Hematopoietic multipotent progenitor cell (in vitro differentiated cells): ENCODE data around the gene SPHK2. TPM values are rescaled to one million over a fixed set of nuclear protein-coding genes. Genes with fewer than 3 reads are reported as not detected.
A peak's percentile ranks its signal among the peaks of the same experiment; 100 is the strongest.
"Not testable (repeated sequence)": the region's sequence is repeated elsewhere in the genome, so short reads cannot be mapped to it uniquely, and the experiment has no call there.

Experiments used
- DNase-seq, 3 donors: peaks; one replicate each; pipeline ENCODE4 v3.0.0-alpha.2; 2011 to 2015; ENCODE audit warnings: low read depth in 2 of 3, low spot score in 2 of 3
- total RNA-seq: library from RNA; depleted of rRNA; stranded (reverse); fragments of >200 nt; gene quantifications from one replicate; pipeline ENCODE4 v1.2.3, GENCODE V29; 2012

Gene SPHK2
- total RNA-seq, 1 donor = 10.0 TPM

DNA sequence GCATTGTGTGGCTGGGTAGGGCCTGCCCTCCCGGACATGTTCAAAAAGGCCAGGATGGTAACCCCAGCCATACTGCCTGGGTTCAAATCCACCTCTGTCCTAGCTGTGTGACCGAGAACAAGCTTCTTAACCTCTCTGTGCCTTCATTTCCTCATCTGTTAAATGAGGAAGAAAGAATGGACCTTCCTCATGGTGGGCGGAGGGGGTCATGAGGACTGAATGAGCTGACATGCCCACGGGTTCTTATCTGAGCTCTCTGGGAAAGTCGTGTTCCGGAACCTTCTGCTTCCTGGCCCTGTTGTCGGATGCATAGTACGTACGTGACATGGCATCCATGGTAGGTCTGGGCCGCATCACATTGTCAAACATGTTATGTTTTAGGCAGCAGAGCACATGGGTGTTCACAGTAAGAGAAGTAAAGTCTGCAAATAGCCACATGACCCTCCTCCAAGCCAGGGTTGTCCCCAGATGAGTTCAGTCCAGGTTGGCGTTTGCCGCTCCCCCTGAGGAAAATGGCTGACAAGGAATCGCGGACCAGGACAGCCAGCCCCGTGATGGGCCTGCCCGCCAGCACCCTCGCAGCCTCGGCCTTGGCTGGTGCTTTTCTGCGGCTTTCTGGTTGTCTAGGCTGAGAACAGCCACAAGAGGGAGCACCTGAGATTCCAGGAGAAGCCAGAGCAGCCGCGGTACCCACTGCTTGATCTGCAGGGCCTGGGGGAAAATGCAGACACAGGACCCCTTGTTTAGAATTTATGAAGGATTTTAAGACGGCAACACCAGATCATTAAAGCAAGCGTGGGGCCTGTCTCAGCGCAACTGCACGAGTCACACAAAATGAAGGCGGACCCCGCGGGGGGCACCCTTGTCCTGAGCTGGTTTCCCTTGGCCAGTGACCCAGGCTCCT lies 55.9 kb downstream of the SPHK2 start:
- peak; percentile 50 to 88 (median 73) for DNase-seq

DNA sequence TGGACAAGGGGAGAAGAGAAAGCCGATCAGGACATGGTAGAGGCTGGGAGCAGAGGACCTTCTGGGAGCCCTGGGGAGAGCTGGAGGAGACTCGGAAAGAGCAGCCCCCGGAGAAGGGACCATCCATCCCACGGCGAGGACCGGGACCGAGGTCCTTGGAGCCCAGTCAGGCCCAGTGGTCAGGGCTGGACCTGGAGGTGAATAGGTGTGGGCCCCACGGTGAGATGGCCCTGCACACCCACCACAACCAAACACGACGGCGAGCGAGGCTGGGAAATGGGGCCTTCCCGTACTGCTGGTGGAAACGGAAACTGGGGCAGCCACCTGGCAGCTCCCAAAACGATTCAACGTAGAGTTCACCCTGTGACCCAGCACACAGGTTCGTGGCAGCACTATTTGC lies 57.2 kb downstream of the SPHK2 start:
- DNase-seq = no peak

DNA sequence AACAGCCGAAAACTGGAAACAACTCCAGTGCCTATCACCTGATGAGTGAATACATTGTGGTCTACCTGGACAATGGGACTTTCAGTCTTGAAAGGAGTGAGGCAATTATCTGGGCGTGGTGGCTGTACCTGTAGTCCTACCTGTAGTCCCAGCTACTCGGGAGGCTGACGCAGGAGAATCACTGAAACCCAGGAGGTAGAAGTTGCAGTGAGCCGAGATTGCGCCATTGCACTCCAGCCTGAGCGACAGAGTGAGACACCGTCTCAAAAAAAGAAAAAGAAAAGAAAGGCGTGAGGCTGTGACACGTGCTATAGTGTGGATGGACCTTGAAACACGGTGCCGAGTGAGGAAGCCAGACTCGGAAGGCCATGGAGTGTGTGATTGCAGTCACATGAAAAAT lies 57.6 kb downstream of the SPHK2 start:
- no peak for DNase-seq

DNA sequence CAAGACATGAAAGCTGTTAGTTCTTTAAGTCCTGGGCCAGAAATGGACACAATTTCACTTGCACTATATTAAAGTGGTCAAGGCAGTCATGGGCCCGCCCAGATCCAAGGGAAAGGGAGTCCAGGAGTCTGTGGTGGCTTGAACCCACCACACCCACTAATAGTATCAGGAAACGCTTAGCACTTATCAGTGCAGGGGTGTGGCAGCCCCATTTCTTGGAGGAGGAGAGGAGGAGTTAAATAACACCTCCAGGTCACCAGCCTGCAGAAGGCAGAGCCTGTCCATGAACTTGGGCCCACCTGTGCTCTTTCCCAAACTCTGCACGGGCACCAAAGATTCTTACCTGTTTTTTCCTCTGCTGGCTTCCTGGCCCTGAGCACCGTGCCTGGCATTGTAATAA lies 58.9 kb downstream of the SPHK2 start:
- DNase-seq = no peak

DNA sequence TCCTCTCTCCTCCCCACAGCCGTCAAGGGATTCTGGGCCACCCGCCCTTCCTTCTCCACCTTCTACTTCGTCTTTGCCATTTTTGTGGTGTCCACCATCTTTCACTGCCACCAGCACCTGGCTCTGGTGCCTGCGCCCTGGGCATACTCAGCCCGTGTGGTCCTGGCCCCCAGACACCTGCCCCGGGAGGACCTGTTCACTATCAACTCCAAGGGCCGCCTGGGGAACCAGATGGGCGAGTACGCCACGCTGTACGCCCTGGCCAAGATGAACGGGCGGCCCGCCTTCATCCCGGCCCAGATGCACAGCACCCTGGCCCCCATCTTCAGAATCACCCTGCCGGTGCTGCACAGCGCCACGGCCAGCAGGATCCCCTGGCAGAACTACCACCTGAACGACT lies 60.7 kb downstream of the SPHK2 start:
- DNase-seq = not testable (repeated sequence)

Other genes starting within 250 kb of the SPHK2 start
- gene KDELR1, start 228.0 kb upstream of the SPHK2 start, total RNA-seq = 75.9 TPM
- gene GRIN2D, start 225.8 kb upstream of the SPHK2 start, total RNA-seq = 0.54 TPM
- 41.2 TPM for gene GRWD1, start 173.5 kb upstream of the SPHK2 start, total RNA-seq
- 1.6 TPM for gene KCNJ14, start 163.9 kb upstream of the SPHK2 start, total RNA-seq
- gene CYTH2, start 150.1 kb upstream of the SPHK2 start, total RNA-seq = 62.7 TPM
- 0.54 TPM for gene LMTK3, start 107.7 kb upstream of the SPHK2 start, total RNA-seq
- gene SULT2B1, start 67.3 kb upstream of the SPHK2 start, total RNA-seq = not detected
- not detected for gene SPACA4, start 12.8 kb upstream of the SPHK2 start, total RNA-seq
- gene FAM83E, start 4.4 kb upstream of the SPHK2 start, total RNA-seq = 3.2 TPM
- gene RPL18, start 328 bp upstream of the SPHK2 start, total RNA-seq = 4,879 TPM
- 9.4 TPM for gene DBP, start 17.9 kb downstream of the SPHK2 start, total RNA-seq
- gene CA11, start 26.7 kb downstream of the SPHK2 start, total RNA-seq = 2.4 TPM
- 1.6 TPM for gene NTN5, start 53.5 kb downstream of the SPHK2 start, total RNA-seq
- gene FUT2, start 76.5 kb downstream of the SPHK2 start, total RNA-seq = under 0.01 TPM
- 1.1 TPM for gene MAMSTR, start 100.2 kb downstream of the SPHK2 start, total RNA-seq
- 0.54 TPM for gene RASIP1, start 121.1 kb downstream of the SPHK2 start, total RNA-seq
- under 0.01 TPM for gene IZUMO1, start 127.4 kb downstream of the SPHK2 start, total RNA-seq
- 1.6 TPM for gene FUT1, start 133.1 kb downstream of the SPHK2 start, total RNA-seq
- not detected for gene FGF21, start 136.0 kb downstream of the SPHK2 start, total RNA-seq
- gene BCAT2, start 191.5 kb downstream of the SPHK2 start, total RNA-seq = 41.7 TPM
- 2.4 TPM for gene HSD17B14, start 217.0 kb downstream of the SPHK2 start, total RNA-seq
- 10.8 TPM for gene PLEKHA4, start 249.1 kb downstream of the SPHK2 start, total RNA-seq